HCT116 (cell line): Measurements from ENCODE around the gene COL2A1. TPM values are rescaled to one million over a fixed set of nuclear protein-coding genes. Genes with fewer than 3 reads are reported as not detected.

ENCODE experiments used
- ATAC-seq: fragments of 200-7000 bp; cut with Tn5 transposase; 2 replicates; pipeline ENCODE4 v1.9.1; 2020; ENCODE audit warnings: mild to moderate bottlenecking, moderate library complexity
- BruUV-seq: library from RNA; stranded (reverse); fragments of 400-500 nt; replicated peaks from 2 replicates; lab custom pipeline; 2021; lab: Mats Ljungman, UMichigan
- CTCF ChIA-PET: fragments of 300-600 bp; sonication (Branson Sonifier 250); formaldehyde crosslinking; loops from one replicate; lab custom pipeline; 2021; ENCODE audit warnings: antibody characterized with exemption; lab: Charles Lee
- POLR2A ChIA-PET: fragments of 300-600, 350-600 bp; sonication (Branson Sonifier 250); formaldehyde crosslinking; loops from one replicate; lab custom pipeline; 2021; ENCODE audit warnings: antibody characterized with exemption; lab: Charles Lee
- RAD21 ChIA-PET, 2 experiments: fragments of 300-600 bp; sonication (Branson Sonifier 250); formaldehyde crosslinking; loops; one replicate each; lab custom pipeline; 2023; ENCODE audit warnings: low total read pairs in 2 of 2; ENCODE audit not compliant: uncharacterized antibody in 2 of 2, unreplicated experiment in 2 of 2, low non-redundant PET in 1 of 2; lab: Charles Lee
- DNase-seq: peaks from one replicate; pipeline ENCODE4 v3.0.0-alpha.2; 2010; ENCODE audit warnings: low read depth, low spot score
- H2AFZ ChIP-seq: fragments of 200-600 bp; shearing (Covaris generic), sonication (generic); 2 replicates; pipeline ENCODE4 v1.6.1; 2017; ENCODE audit warnings: low read depth, mixed run types, mixed read lengths, antibody characterized with exemption, low read length; ENCODE audit not compliant: poor library complexity, severe bottlenecking
- H3K27ac ChIP-seq: 2 replicates; pipeline ENCODE4 v1.5.1; 2012; ENCODE audit warnings: low read depth, low read length
- H3K27me3 ChIP-seq: fragments of 200-600 bp; sonication (generic); 2 replicates; pipeline ENCODE4 v1.6.1; 2016; ENCODE audit warnings: mixed run types, low read length, mixed read lengths; ENCODE audit not compliant: insufficient read depth
- H3K36me3 ChIP-seq, 2 experiments: fragments of 200-500 bp in 1 of 2; fragments of 200-600 bp in 1 of 2; sonication (Bioruptor generic) in 1 of 2; sonication (generic) in 1 of 2; 2 replicates each; pipeline versions ENCODE4 v1.5.1 to v1.6.1; 2014 to 2016; ENCODE audit warnings: low read length in 2 of 2, inconsistent platforms in 1 of 2, mixed read lengths in 1 of 2, mixed run types in 1 of 2; ENCODE audit not compliant: insufficient read depth in 2 of 2, control insufficient read depth in 1 of 2
- H3K4me1 ChIP-seq, 2 experiments: fragments of 200-600 bp in 1 of 2; sonication (generic) in 1 of 2; 2 replicates each; pipeline versions ENCODE4 v1.5.1 to v1.6.1; 2012 to 2017; ENCODE audit warnings: low read length in 2 of 2, inconsistent platforms in 1 of 2, mild to moderate bottlenecking in 1 of 2, mixed read lengths in 1 of 2, mixed run types in 1 of 2, moderate library complexity in 1 of 2; ENCODE audit not compliant: insufficient read depth in 2 of 2, control insufficient read depth in 1 of 2
- H3K4me2 ChIP-seq: fragments of 200-600 bp; sonication (generic); 2 replicates; pipeline ENCODE4 v1.6.1; 2017; ENCODE audit warnings: mixed run types, low read length, mixed read lengths
- H3K4me3 ChIP-seq, 2 experiments: fragments of 200-600 bp in 1 of 2; sonication (generic) in 1 of 2; replicated peaks in 1 of 2; 2 replicates each; pipeline ENCODE4 v1.5.1; 2011 to 2016; ENCODE audit warnings: low read length in 2 of 2, control low read depth in 1 of 2, low read depth in 1 of 2, mild to moderate bottlenecking in 1 of 2, mixed read lengths in 1 of 2, mixed run types in 1 of 2
- H3K79me2 ChIP-seq: fragments of 200-600 bp; sonication (generic); 2 replicates; pipeline ENCODE4 v1.6.1; 2017; ENCODE audit warnings: mild to moderate bottlenecking, mixed run types, low read length, moderate library complexity, mixed read lengths; ENCODE audit not compliant: insufficient read depth
- H3K9ac ChIP-seq: fragments of 200-600 bp; sonication (generic); 2 replicates; pipeline ENCODE4 v1.6.1; 2016; ENCODE audit warnings: low read length, mixed read lengths
- H3K9me2 ChIP-seq: fragments of 200-600 bp; sonication (generic), shearing (Covaris generic); 2 replicates; pipeline ENCODE4 v1.6.1; 2017; ENCODE audit warnings: mixed run types, mild to moderate bottlenecking, moderate library complexity; ENCODE audit not compliant: insufficient read depth
- H3K9me3 ChIP-seq, 2 experiments: fragments of 200-500 bp in 1 of 2; fragments of 200-600 bp in 1 of 2; sonication (Bioruptor generic) in 1 of 2; sonication (generic) in 1 of 2; 2 replicates each; pipeline ENCODE4 v1.6.1; 2014 to 2017; ENCODE audit warnings: low read length in 2 of 2, mixed read lengths in 2 of 2, inconsistent platforms in 1 of 2, low read depth in 1 of 2, mild to moderate bottlenecking in 1 of 2, mixed run types in 1 of 2, moderate library complexity in 1 of 2; ENCODE audit not compliant: control insufficient read depth in 1 of 2, insufficient read depth in 1 of 2
- H4K20me1 ChIP-seq: fragments of 200-600 bp; sonication (generic), shearing (Covaris generic); 2 replicates; pipeline ENCODE4 v1.6.1; 2017; ENCODE audit warnings: mixed run types, mild to moderate bottlenecking, moderate library complexity; ENCODE audit not compliant: insufficient read depth
- ATF3 ChIP-seq: IDR thresholded peaks from 2 replicates; pipeline ENCODE4 v1.6.1; 2012
- CEBPB ChIP-seq: IDR thresholded peaks from 2 replicates; pipeline ENCODE4 v1.6.1; 2012; ENCODE audit warnings: low read depth
- CTCF ChIP-seq, 3 experiments: fragments of 200-600 bp in 1 of 3; sonication (generic) in 1 of 3; IDR thresholded peaks in 2 of 3; conservative IDR thresholded peaks in 1 of 3; 2 replicates each; pipeline ENCODE4 v1.5.1; 2012 to 2017; ENCODE audit warnings: low read depth in 2 of 3, low read length in 2 of 3, antibody characterized with exemption in 1 of 3, borderline replicate concordance in 1 of 3, control low read depth in 1 of 3, mild to moderate bottlenecking in 1 of 3, mixed read lengths in 1 of 3, mixed run types in 1 of 3, moderate library complexity in 1 of 3; ENCODE audit not compliant: insufficient read depth in 1 of 3
- EGR1 ChIP-seq: IDR thresholded peaks from 2 replicates; pipeline ENCODE4 v1.6.1; 2012; ENCODE audit warnings: low read depth
- ELF1 ChIP-seq: IDR thresholded peaks from 2 replicates; pipeline ENCODE4 v1.6.1; 2012; ENCODE audit warnings: low read depth, borderline replicate concordance
- EZH2 ChIP-seq: fragments of 200-600 bp; sonication (generic); IDR thresholded peaks from 2 replicates; pipeline ENCODE4 v1.6.1; 2017; ENCODE audit warnings: antibody characterized with exemption, mixed run types
- EZH2phosphoT487 ChIP-seq: fragments of 200-600 bp; IDR thresholded peaks from 2 replicates; pipeline ENCODE4 v1.6.1; 2018; ENCODE audit warnings: antibody characterized with exemption, borderline replicate concordance
- FOSL1 ChIP-seq: IDR thresholded peaks from 2 replicates; pipeline ENCODE4 v1.6.1; 2012; ENCODE audit warnings: low read depth
- JUND ChIP-seq: IDR thresholded peaks from 2 replicates; pipeline ENCODE4 v1.6.1; 2012
- POLR2A ChIP-seq: IDR thresholded peaks from 2 replicates; pipeline ENCODE4 v1.7.0; 2011; ENCODE audit warnings: borderline replicate concordance; ENCODE audit not compliant: insufficient read depth, insufficient read length; ENCODE audit errors: extremely low read depth
- RAD21 ChIP-seq: IDR thresholded peaks from 2 replicates; pipeline ENCODE4 v1.6.1; 2012; ENCODE audit warnings: low read depth, mild to moderate bottlenecking
- SIN3A ChIP-seq: IDR thresholded peaks from 2 replicates; pipeline ENCODE4 v1.6.1; 2012; ENCODE audit warnings: low read depth
- SP1 ChIP-seq: IDR thresholded peaks from 2 replicates; pipeline ENCODE4 v1.6.1; 2012; ENCODE audit warnings: low read depth
- SRF ChIP-seq: IDR thresholded peaks from 2 replicates; pipeline ENCODE4 v1.6.1; 2012; ENCODE audit warnings: low read depth
- TCF7L2 ChIP-seq: IDR thresholded peaks from 2 replicates; pipeline ENCODE4 v1.7.0; 2011; ENCODE audit warnings: borderline replicate concordance, inconsistent platforms; ENCODE audit not compliant: insufficient read depth, insufficient read length; ENCODE audit errors: extremely low read depth
- ZFX ChIP-seq: fragments of 450-650 bp; IDR thresholded peaks from 2 replicates; pipeline ENCODE4 v1.6.1; 2017
- ZNF274 ChIP-seq: fragments of 200-500 bp; sonication (Bioruptor generic); IDR thresholded peaks from 2 replicates; pipeline ENCODE4 v1.6.1; 2014; ENCODE audit warnings: mild to moderate bottlenecking, low read depth, low read length, inconsistent platforms
- intact Hi-C: fragments of 100-400 bp; cut with micrococcal nuclease; formaldehyde crosslinking; loops from 2 replicates; pipeline ENCODE4 v1.10.0; 2022
- total RNA-seq: library from RNA; stranded (reverse); gene quantifications from one replicate; pipeline ENCODE4 v1.2.1, GENCODE V29; 2021; ENCODE audit not compliant: unreplicated experiment
- TF ChIP-seq, protein P1 (sequence below): IDR thresholded peaks from 2 replicates; pipeline ENCODE4 v1.6.1; 2011; ENCODE audit warnings: mild to moderate bottlenecking, low read length, moderate library complexity; ENCODE audit not compliant: insufficient replicate concordance; ENCODE audit errors: extremely low read depth

The COL2A1 gene
- total RNA-seq, 1 experiment from 2014 or later: 0.22 TPM

DNA sequence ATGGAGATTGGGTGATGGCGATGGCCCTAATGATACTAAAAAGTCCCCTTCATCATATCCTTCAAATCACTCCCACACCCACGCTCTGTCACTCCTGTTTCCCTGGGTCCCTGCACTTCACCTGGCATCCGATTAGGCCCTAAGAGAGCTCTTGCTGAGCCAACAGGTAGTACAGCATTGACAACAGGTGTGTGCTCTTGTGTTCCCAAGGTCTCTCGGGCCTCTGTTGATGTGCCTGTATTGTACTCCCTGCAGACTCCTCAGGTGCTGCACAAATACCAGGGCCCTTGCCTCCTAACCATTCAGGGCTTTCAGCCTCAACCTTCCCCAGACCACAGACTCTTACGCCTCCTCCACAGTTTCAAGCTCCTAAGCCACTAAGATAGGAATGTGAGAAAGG is 73.6 kb downstream of the COL2A1 start:
- CTCF ChIA-PET: no interaction called here

DNA sequence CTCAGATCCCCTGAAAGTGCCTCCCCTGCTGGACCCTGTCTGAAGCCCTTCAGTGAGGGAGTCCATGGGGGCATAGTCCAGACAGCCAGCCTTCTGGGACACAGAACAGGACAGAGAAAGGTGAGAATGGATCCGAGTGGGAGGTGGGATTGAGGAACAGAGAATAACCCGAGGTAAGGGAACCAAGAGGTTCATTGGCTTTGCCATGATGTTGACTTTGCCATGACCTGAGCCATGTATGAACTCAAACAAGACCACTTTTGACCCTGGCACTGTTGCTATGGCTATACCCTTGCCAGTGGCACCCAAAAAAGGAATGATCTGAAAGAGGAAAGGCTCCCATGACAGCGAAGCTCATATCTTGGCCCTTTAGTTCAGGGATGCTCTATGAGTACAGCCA is 76.9 kb downstream of the COL2A1 start:
- DNase-seq (no peak), ATAC-seq (no peak)
- no TSS peak for BruUV-seq
- Histone ChIP-seq H3K9ac (no peak overlapping the region), H3K27me3 (peaks cover 5% of the 10 kb centered on the region; the same call in 1 of the 2 replicates), H3K4me2 (no peak overlapping the region), H3K4me1 (no peaks in the 10 kb centered on the region), H4K20me1 (no peaks in the 10 kb centered on the region), H3K79me2 (no peaks in the 10 kb centered on the region), H3K9me3 (no peaks in the 10 kb centered on the region), H3K27ac (no peak overlapping the region), H3K4me3 (no peak overlapping the region), H2AFZ (no peak overlapping the region), H3K9me2 (no peaks in the 10 kb centered on the region), H3K36me3 (no peaks in the 10 kb centered on the region)
- ChIA-PET POLR2A (interaction anchor here (1.3 kb wide), 1 partner anchor 22 kb away, joined by 3 read pairs; the partner anchor contains the start of gene VDR), CTCF (interaction anchor here (1.3 kb wide), 1 partner anchor 22 kb away, joined by 3 read pairs; no protein-coding TSS in a partner anchor), RAD21 (interaction anchor here in 1 of 2 experiments (0.6 kb wide), 1 partner anchor 294 kb away, joined by 4 read pairs; no protein-coding TSS in a partner anchor)
- intact Hi-C loops: no loop called here
- no peak for TF ChIP-seq CTCF (IDR thresholded peaks at IDR 0.05 in 2 of 3, conservative IDR thresholded peaks at IDR 0.05 in 1 of 3; ENCODE audit: borderline replicate concordance in 1 of 3, insufficient read depth in 1 of 3, low read depth in 2 of 3, low read length in 2 of 3)
- no peak for TF ChIP-seq TCF7L2
- no peak for TF ChIP-seq JUND
- TF ChIP-seq ATF3: no peak
- no peak for TF ChIP-seq RAD21
- no peak for TF ChIP-seq ELF1
- TF ChIP-seq SP1: no peak
- no peak for TF ChIP-seq EZH2
- no peak for TF ChIP-seq ZFX
- no peak for TF ChIP-seq EGR1
- no peak for TF ChIP-seq EZH2phosphoT487
- no peak for TF ChIP-seq POLR2A
- TF ChIP-seq SRF: no peak
- no peak for TF ChIP-seq SIN3A

More for the DNA sequence above, 73.6 kb downstream of the COL2A1 start:
- Histone ChIP-seq H2AFZ (no peak overlapping the region), H3K36me3 (no peaks in the 10 kb centered on the region), H3K27ac (no peak overlapping the region), H3K4me1 (no peaks in the 10 kb centered on the region), H3K4me3 (no peak overlapping the region), H3K4me2 (no peak overlapping the region), H3K79me2 (no peaks in the 10 kb centered on the region), H4K20me1 (no peaks in the 10 kb centered on the region), H3K9me3 (no peaks in the 10 kb centered on the region), H3K27me3 (no peaks in the 10 kb centered on the region), H3K9ac (no peak overlapping the region), H3K9me2 (no peaks in the 10 kb centered on the region)
- ChIA-PET RAD21 (no interaction called here), POLR2A (no interaction called here)
- ATAC-seq: no peak
- no peak for DNase-seq
- BruUV-seq: no TSS peak
- intact Hi-C loops: no loop called here
- TF ChIP-seq FOSL1: no peak
- no peak for TF ChIP-seq ZFX
- TF ChIP-seq SP1: no peak
- TF ChIP-seq ZNF274: no peak
- no peak for TF ChIP-seq SRF
- TF ChIP-seq, protein P1, sequence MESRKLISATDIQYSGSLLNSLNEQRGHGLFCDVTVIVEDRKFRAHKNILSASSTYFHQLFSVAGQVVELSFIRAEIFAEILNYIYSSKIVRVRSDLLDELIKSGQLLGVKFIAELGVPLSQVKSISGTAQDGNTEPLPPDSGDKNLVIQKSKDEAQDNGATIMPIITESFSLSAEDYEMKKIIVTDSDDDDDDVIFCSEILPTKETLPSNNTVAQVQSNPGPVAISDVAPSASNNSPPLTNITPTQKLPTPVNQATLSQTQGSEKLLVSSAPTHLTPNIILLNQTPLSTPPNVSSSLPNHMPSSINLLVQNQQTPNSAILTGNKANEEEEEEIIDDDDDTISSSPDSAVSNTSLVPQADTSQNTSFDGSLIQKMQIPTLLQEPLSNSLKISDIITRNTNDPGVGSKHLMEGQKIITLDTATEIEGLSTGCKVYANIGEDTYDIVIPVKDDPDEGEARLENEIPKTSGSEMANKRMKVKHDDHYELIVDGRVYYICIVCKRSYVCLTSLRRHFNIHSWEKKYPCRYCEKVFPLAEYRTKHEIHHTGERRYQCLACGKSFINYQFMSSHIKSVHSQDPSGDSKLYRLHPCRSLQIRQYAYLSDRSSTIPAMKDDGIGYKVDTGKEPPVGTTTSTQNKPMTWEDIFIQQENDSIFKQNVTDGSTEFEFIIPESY: no peak
- no peak for TF ChIP-seq POLR2A
- no peak for TF ChIP-seq RAD21
- no peak for TF ChIP-seq CEBPB
